HCT116 (cell line): ENCODE measurements around the gene APPL2. TPM values are rescaled to one million over a fixed set of nuclear protein-coding genes. Genes with fewer than 3 reads are reported as not detected.
"Not testable (repeated sequence)": the region's sequence is repeated elsewhere in the genome, so short reads cannot be mapped to it uniquely, and the experiment has no call there.

ENCODE experiments used
- ATAC-seq: fragments of 200-7000 bp; cut with Tn5 transposase; 2 replicates; pipeline ENCODE4 v1.9.1; 2020; ENCODE audit warnings: mild to moderate bottlenecking, moderate library complexity
- BruUV-seq: library from RNA; stranded (reverse); fragments of 400-500 nt; replicated peaks from 2 replicates; lab custom pipeline; 2021; lab: Mats Ljungman, UMichigan
- CTCF ChIA-PET: fragments of 300-600 bp; sonication (Branson Sonifier 250); formaldehyde crosslinking; loops from one replicate; lab custom pipeline; 2021; ENCODE audit warnings: antibody characterized with exemption; lab: Charles Lee
- POLR2A ChIA-PET: fragments of 300-600, 350-600 bp; sonication (Branson Sonifier 250); formaldehyde crosslinking; loops from one replicate; lab custom pipeline; 2021; ENCODE audit warnings: antibody characterized with exemption; lab: Charles Lee
- RAD21 ChIA-PET, 2 experiments: fragments of 300-600 bp; sonication (Branson Sonifier 250); formaldehyde crosslinking; loops; one replicate each; lab custom pipeline; 2023; ENCODE audit warnings: low total read pairs in 2 of 2; ENCODE audit not compliant: uncharacterized antibody in 2 of 2, unreplicated experiment in 2 of 2, low non-redundant PET in 1 of 2; lab: Charles Lee
- DNase-seq: peaks from one replicate; pipeline ENCODE4 v3.0.0-alpha.2; 2010; ENCODE audit warnings: low read depth, low spot score
- H2AFZ ChIP-seq: fragments of 200-600 bp; shearing (Covaris generic), sonication (generic); 2 replicates; pipeline ENCODE4 v1.6.1; 2017; ENCODE audit warnings: low read depth, mixed run types, mixed read lengths, antibody characterized with exemption, low read length; ENCODE audit not compliant: poor library complexity, severe bottlenecking
- H3K27ac ChIP-seq: 2 replicates; pipeline ENCODE4 v1.5.1; 2012; ENCODE audit warnings: low read depth, low read length
- H3K27me3 ChIP-seq: fragments of 200-600 bp; sonication (generic); 2 replicates; pipeline ENCODE4 v1.6.1; 2016; ENCODE audit warnings: mixed run types, low read length, mixed read lengths; ENCODE audit not compliant: insufficient read depth
- H3K36me3 ChIP-seq, 2 experiments: fragments of 200-500 bp in 1 of 2; fragments of 200-600 bp in 1 of 2; sonication (Bioruptor generic) in 1 of 2; sonication (generic) in 1 of 2; 2 replicates each; pipeline versions ENCODE4 v1.5.1 to v1.6.1; 2014 to 2016; ENCODE audit warnings: low read length in 2 of 2, inconsistent platforms in 1 of 2, mixed read lengths in 1 of 2, mixed run types in 1 of 2; ENCODE audit not compliant: insufficient read depth in 2 of 2, control insufficient read depth in 1 of 2
- H3K4me1 ChIP-seq, 2 experiments: fragments of 200-600 bp in 1 of 2; sonication (generic) in 1 of 2; 2 replicates each; pipeline versions ENCODE4 v1.5.1 to v1.6.1; 2012 to 2017; ENCODE audit warnings: low read length in 2 of 2, inconsistent platforms in 1 of 2, mild to moderate bottlenecking in 1 of 2, mixed read lengths in 1 of 2, mixed run types in 1 of 2, moderate library complexity in 1 of 2; ENCODE audit not compliant: insufficient read depth in 2 of 2, control insufficient read depth in 1 of 2
- H3K4me2 ChIP-seq: fragments of 200-600 bp; sonication (generic); 2 replicates; pipeline ENCODE4 v1.6.1; 2017; ENCODE audit warnings: mixed run types, low read length, mixed read lengths
- H3K4me3 ChIP-seq, 2 experiments: fragments of 200-600 bp in 1 of 2; sonication (generic) in 1 of 2; replicated peaks in 1 of 2; 2 replicates each; pipeline ENCODE4 v1.5.1; 2011 to 2016; ENCODE audit warnings: low read length in 2 of 2, control low read depth in 1 of 2, low read depth in 1 of 2, mild to moderate bottlenecking in 1 of 2, mixed read lengths in 1 of 2, mixed run types in 1 of 2
- H3K79me2 ChIP-seq: fragments of 200-600 bp; sonication (generic); 2 replicates; pipeline ENCODE4 v1.6.1; 2017; ENCODE audit warnings: mild to moderate bottlenecking, mixed run types, low read length, moderate library complexity, mixed read lengths; ENCODE audit not compliant: insufficient read depth
- H3K9ac ChIP-seq: fragments of 200-600 bp; sonication (generic); 2 replicates; pipeline ENCODE4 v1.6.1; 2016; ENCODE audit warnings: low read length, mixed read lengths
- H3K9me2 ChIP-seq: fragments of 200-600 bp; sonication (generic), shearing (Covaris generic); 2 replicates; pipeline ENCODE4 v1.6.1; 2017; ENCODE audit warnings: mixed run types, mild to moderate bottlenecking, moderate library complexity; ENCODE audit not compliant: insufficient read depth
- H3K9me3 ChIP-seq, 2 experiments: fragments of 200-500 bp in 1 of 2; fragments of 200-600 bp in 1 of 2; sonication (Bioruptor generic) in 1 of 2; sonication (generic) in 1 of 2; 2 replicates each; pipeline ENCODE4 v1.6.1; 2014 to 2017; ENCODE audit warnings: low read length in 2 of 2, mixed read lengths in 2 of 2, inconsistent platforms in 1 of 2, low read depth in 1 of 2, mild to moderate bottlenecking in 1 of 2, mixed run types in 1 of 2, moderate library complexity in 1 of 2; ENCODE audit not compliant: control insufficient read depth in 1 of 2, insufficient read depth in 1 of 2
- H4K20me1 ChIP-seq: fragments of 200-600 bp; sonication (generic), shearing (Covaris generic); 2 replicates; pipeline ENCODE4 v1.6.1; 2017; ENCODE audit warnings: mixed run types, mild to moderate bottlenecking, moderate library complexity; ENCODE audit not compliant: insufficient read depth
- EGR1 ChIP-seq: IDR thresholded peaks from 2 replicates; pipeline ENCODE4 v1.6.1; 2012; ENCODE audit warnings: low read depth
- ELF1 ChIP-seq: IDR thresholded peaks from 2 replicates; pipeline ENCODE4 v1.6.1; 2012; ENCODE audit warnings: low read depth, borderline replicate concordance
- FOSL1 ChIP-seq: IDR thresholded peaks from 2 replicates; pipeline ENCODE4 v1.6.1; 2012; ENCODE audit warnings: low read depth
- JUND ChIP-seq: IDR thresholded peaks from 2 replicates; pipeline ENCODE4 v1.6.1; 2012
- POLR2AphosphoS5 ChIP-seq: IDR thresholded peaks from 2 replicates; pipeline ENCODE4 v1.6.1; 2011; ENCODE audit warnings: mild to moderate bottlenecking, low read depth, low read length, moderate library complexity
- RAD21 ChIP-seq: IDR thresholded peaks from 2 replicates; pipeline ENCODE4 v1.6.1; 2012; ENCODE audit warnings: low read depth, mild to moderate bottlenecking
- SIN3A ChIP-seq: IDR thresholded peaks from 2 replicates; pipeline ENCODE4 v1.6.1; 2012; ENCODE audit warnings: low read depth
- SP1 ChIP-seq: IDR thresholded peaks from 2 replicates; pipeline ENCODE4 v1.6.1; 2012; ENCODE audit warnings: low read depth
- SRF ChIP-seq: IDR thresholded peaks from 2 replicates; pipeline ENCODE4 v1.6.1; 2012; ENCODE audit warnings: low read depth
- TCF7L2 ChIP-seq: IDR thresholded peaks from 2 replicates; pipeline ENCODE4 v1.7.0; 2011; ENCODE audit warnings: borderline replicate concordance, inconsistent platforms; ENCODE audit not compliant: insufficient read depth, insufficient read length; ENCODE audit errors: extremely low read depth
- YY1 ChIP-seq: IDR thresholded peaks from 2 replicates; pipeline ENCODE4 v1.6.1; 2011; ENCODE audit warnings: low read length, low read depth, moderate library complexity, mild to moderate bottlenecking; ENCODE audit not compliant: insufficient replicate concordance; ENCODE audit errors: extremely low read depth
- ZFX ChIP-seq: fragments of 450-650 bp; IDR thresholded peaks from 2 replicates; pipeline ENCODE4 v1.6.1; 2017
- ZNF274 ChIP-seq: fragments of 200-500 bp; sonication (Bioruptor generic); IDR thresholded peaks from 2 replicates; pipeline ENCODE4 v1.6.1; 2014; ENCODE audit warnings: mild to moderate bottlenecking, low read depth, low read length, inconsistent platforms
- intact Hi-C: fragments of 100-400 bp; cut with micrococcal nuclease; formaldehyde crosslinking; loops from 2 replicates; pipeline ENCODE4 v1.10.0; 2022
- total RNA-seq: library from RNA; stranded (reverse); gene quantifications from one replicate; pipeline ENCODE4 v1.2.1, GENCODE V29; 2021; ENCODE audit not compliant: unreplicated experiment
- TF ChIP-seq, protein P1 (sequence below): IDR thresholded peaks from 2 replicates; pipeline ENCODE4 v1.6.1; 2012
- TF ChIP-seq, protein P2 (sequence below), 3 experiments: fragments of 200-600 bp in 1 of 3; sonication (generic) in 1 of 3; IDR thresholded peaks in 2 of 3; conservative IDR thresholded peaks in 1 of 3; 2 replicates each; pipeline ENCODE4 v1.5.1; 2012 to 2017; ENCODE audit warnings: low read depth in 2 of 3, low read length in 2 of 3, antibody characterized with exemption in 1 of 3, borderline replicate concordance in 1 of 3, control low read depth in 1 of 3, mild to moderate bottlenecking in 1 of 3, mixed read lengths in 1 of 3, mixed run types in 1 of 3, moderate library complexity in 1 of 3; ENCODE audit not compliant: insufficient read depth in 1 of 3
- TF ChIP-seq, protein P3 (sequence below): IDR thresholded peaks from 2 replicates; pipeline ENCODE4 v1.6.1; 2012; ENCODE audit warnings: low read depth

The APPL2 gene
- total RNA-seq, 1 experiment from 2014 or later, result 22.6 TPM

DNA sequence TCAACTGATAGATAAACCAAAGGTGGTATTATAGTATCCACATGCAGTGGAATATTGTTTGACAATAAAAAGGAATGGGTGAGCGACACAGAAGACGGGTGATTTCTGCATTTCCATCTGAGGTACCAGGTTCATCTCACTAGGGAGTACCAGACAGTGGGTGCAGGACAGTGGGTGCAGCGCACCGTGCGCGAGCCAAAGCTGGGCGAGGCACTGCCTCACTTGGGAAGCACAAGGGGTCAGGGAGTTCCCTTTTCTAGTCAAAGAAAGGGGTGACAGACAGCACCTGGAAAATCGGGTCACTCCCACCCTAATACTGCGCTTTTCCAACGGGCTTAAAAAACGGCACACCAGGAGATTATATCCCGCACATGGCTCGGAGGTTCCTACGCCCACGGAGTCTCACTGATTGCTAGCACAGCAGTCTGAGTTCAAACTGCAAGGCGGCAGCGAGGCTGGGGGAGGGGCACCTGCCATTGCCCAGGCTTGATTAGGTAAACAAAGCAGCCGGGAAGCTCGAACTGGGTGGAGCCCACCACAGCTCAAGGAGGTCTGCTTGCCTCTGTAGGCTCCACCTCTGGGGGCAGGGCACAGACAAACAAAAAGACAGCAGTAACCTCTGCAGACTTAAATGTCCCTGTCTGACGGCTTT, 9.9 kb upstream of the APPL2 start:
- ATAC-seq, H4K20me1 ChIP-seq, H2AFZ ChIP-seq, H3K27ac ChIP-seq, POLR2A ChIA-PET, CTCF ChIA-PET, RAD21 ChIA-PET, H3K36me3 ChIP-seq, H3K9ac ChIP-seq, H3K27me3 ChIP-seq, H3K9me2 ChIP-seq, DNase-seq, H3K4me1 ChIP-seq, H3K79me2 ChIP-seq, H3K9me3 ChIP-seq, H3K4me3 ChIP-seq, intact Hi-C loops, BruUV-seq, H3K4me2 ChIP-seq: not testable (repeated sequence)

DNA sequence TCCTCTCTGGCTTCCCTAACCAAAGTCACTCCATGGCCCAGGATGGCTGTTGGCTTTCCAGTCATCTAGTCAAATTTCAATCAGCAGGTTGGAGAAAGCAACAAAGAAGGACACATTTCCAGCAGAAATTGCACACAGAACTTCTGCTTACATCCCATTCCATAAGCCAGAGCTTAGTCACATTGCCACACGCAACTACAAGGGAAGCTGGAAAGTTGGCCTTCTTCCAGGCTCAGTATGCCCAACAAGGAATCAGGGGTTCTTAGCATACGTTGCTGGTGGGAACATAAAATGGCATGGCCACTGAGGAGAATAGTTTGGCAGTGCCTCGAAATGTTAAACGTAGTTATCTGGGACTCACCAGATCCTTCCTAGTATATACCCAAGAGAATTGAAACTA, 9.3 kb upstream of the APPL2 start:
- intact Hi-C loops, result no loop called here
- DNase-seq (no peak), ATAC-seq (no peak)
- no peak overlapping the region for H2AFZ ChIP-seq
- H3K27ac ChIP-seq, result no peak overlapping the region
- POLR2A ChIA-PET, result no interaction called here
- H3K36me3 ChIP-seq, result no peaks in the 10 kb centered on the region
- H3K9ac ChIP-seq, result no peak overlapping the region
- no peaks in the 10 kb centered on the region for H3K9me2 ChIP-seq
- H3K9me3 ChIP-seq, result no peaks in the 10 kb centered on the region
- no peaks in the 10 kb centered on the region for H3K27me3 ChIP-seq
- no peaks in the 10 kb centered on the region for H4K20me1 ChIP-seq
- no TSS peak for BruUV-seq
- CTCF ChIA-PET, result no interaction called here
- H3K79me2 ChIP-seq, result no peaks in the 10 kb centered on the region
- no peak overlapping the region for H3K4me2 ChIP-seq
- H3K4me3 ChIP-seq, result no peak overlapping the region
- RAD21 ChIA-PET, result no interaction called here
- H3K4me1 ChIP-seq, result no peaks in the 10 kb centered on the region
- TF ChIP-seq SP1 (no peak), SRF (no peak), YY1 (no peak), POLR2AphosphoS5 (no peak), TCF7L2 (no peak), FOSL1 (no peak), ZNF274 (no peak), ELF1 (no peak), SIN3A (no peak), ZFX (no peak), EGR1 (no peak), RAD21 (no peak), JUND (no peak)
- TF ChIP-seq, protein P1, sequence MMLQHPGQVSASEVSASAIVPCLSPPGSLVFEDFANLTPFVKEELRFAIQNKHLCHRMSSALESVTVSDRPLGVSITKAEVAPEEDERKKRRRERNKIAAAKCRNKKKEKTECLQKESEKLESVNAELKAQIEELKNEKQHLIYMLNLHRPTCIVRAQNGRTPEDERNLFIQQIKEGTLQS, result no peak
- TF ChIP-seq, protein P2, sequence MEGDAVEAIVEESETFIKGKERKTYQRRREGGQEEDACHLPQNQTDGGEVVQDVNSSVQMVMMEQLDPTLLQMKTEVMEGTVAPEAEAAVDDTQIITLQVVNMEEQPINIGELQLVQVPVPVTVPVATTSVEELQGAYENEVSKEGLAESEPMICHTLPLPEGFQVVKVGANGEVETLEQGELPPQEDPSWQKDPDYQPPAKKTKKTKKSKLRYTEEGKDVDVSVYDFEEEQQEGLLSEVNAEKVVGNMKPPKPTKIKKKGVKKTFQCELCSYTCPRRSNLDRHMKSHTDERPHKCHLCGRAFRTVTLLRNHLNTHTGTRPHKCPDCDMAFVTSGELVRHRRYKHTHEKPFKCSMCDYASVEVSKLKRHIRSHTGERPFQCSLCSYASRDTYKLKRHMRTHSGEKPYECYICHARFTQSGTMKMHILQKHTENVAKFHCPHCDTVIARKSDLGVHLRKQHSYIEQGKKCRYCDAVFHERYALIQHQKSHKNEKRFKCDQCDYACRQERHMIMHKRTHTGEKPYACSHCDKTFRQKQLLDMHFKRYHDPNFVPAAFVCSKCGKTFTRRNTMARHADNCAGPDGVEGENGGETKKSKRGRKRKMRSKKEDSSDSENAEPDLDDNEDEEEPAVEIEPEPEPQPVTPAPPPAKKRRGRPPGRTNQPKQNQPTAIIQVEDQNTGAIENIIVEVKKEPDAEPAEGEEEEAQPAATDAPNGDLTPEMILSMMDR (IDR thresholded peaks at IDR 0.05 in 2 of 3, conservative IDR thresholded peaks at IDR 0.05 in 1 of 3; ENCODE audit: borderline replicate concordance in 1 of 3, insufficient read depth in 1 of 3, low read depth in 2 of 3, low read length in 2 of 3), result no peak
- TF ChIP-seq, protein P3, sequence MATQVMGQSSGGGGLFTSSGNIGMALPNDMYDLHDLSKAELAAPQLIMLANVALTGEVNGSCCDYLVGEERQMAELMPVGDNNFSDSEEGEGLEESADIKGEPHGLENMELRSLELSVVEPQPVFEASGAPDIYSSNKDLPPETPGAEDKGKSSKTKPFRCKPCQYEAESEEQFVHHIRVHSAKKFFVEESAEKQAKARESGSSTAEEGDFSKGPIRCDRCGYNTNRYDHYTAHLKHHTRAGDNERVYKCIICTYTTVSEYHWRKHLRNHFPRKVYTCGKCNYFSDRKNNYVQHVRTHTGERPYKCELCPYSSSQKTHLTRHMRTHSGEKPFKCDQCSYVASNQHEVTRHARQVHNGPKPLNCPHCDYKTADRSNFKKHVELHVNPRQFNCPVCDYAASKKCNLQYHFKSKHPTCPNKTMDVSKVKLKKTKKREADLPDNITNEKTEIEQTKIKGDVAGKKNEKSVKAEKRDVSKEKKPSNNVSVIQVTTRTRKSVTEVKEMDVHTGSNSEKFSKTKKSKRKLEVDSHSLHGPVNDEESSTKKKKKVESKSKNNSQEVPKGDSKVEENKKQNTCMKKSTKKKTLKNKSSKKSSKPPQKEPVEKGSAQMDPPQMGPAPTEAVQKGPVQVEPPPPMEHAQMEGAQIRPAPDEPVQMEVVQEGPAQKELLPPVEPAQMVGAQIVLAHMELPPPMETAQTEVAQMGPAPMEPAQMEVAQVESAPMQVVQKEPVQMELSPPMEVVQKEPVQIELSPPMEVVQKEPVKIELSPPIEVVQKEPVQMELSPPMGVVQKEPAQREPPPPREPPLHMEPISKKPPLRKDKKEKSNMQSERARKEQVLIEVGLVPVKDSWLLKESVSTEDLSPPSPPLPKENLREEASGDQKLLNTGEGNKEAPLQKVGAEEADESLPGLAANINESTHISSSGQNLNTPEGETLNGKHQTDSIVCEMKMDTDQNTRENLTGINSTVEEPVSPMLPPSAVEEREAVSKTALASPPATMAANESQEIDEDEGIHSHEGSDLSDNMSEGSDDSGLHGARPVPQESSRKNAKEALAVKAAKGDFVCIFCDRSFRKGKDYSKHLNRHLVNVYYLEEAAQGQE, result no peak
